Caki2 (cell line): ENCODE data around the gene RASGRP2. TPM values are rescaled to one million over a fixed set of nuclear protein-coding genes. Genes with fewer than 3 reads are reported as not detected.

Source experiments
- DNase-seq: peaks from one replicate; pipeline ENCODE4 v3.0.0-alpha.2; 2015; ENCODE audit warnings: low read depth
- in situ Hi-C: cut with HindIII; loops from 2 replicates; pipeline ENCODE4 v1.10.0; 2016; ENCODE audit warnings: low sequenced_read_pairs, low pct_unique_long_range_greater_than_20kb, mixed read lengths
- total RNA-seq: library from RNA; depleted of rRNA; stranded (reverse); fragments of >200 nt; shearing (Covaris generic); gene quantifications from 2 replicates; pipeline ENCODE4 v1.2.3, GENCODE V29; 2014; ENCODE audit warnings: low replicate concordance

The RASGRP2 gene
- total RNA-seq, 1 experiment from 2014 or later, result not detected

DNA sequence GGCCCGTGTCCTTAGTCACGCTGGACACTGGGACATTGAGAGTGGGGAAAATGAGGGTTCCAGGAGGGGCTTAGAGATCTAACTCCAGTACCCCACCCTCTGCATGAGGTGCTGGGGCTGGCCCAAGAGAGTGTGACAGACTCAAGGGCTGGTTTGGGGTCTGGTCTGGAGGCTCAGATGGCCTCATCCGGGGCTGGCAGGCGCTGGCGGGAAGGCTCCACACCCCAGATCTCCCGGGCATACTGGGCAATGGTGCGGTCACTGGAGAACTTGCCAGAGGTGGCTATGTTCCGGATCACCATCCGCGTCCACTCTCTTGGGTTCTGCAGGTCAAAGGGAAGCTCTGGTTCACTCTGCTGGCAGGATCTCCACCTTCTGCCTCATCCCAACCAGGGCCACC lies 2.5 kb upstream of the RASGRP2 start:
- in situ Hi-C loops, result no loop called here
- DNase-seq, result no peak

DNA sequence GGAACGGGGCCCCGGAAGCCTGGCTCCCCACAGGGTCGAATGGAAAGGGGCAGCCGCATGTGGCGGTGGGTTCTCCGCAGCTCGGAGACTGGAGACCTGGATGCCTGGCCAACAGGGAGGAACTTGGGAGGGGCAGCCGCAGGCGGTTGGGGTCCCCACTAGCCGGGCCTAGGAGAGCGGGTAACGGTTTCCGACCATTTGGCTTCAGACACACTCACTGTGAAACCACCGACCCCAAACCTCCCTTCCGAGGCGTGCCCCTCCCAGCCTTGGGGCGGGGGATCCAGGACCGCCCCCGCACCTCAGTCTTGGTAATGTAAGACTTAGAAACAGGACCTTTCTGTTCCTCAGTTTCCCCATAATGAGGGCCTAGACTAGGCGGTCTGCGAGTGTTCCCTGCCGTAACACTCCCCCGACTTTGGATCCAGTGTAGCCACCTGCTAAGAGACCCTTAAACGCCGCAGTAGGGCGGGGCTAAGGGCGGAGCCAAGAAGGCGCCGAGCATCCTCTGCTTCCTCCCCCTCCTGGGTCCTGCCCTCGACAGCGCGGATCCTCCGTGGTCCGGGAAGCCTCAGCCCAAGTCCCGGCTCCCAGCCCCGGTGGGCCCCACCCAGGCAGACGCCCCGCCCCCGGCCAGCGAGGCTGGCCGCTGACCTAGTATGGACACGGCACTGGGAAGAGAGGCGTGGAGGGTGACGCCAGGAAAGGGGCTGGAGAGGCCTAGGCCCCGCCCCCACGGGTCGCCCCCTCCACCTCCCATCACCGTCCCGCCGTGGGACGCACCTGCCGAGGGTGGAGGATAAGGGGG lies 1.8 kb upstream of the RASGRP2 start:
- peak; percentile 61 for DNase-seq
- in situ Hi-C loops, result no loop called here

DNA sequence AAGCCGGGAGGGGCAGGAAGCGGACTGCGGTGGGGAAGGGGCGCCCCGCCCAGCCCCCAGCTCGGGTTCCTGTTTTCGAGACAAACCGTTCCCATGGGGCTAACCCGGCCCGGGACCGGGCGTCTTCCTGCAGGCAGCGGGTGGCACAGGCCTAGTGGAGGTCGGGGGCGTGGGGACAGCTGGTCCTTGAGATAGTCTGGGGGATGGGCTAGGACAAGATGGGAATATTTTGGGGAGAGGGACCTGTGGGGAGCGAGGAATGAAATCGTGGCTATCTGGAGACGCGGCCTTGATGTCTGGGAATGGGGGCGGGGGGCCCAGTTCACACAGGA lies 1.2 kb upstream of the RASGRP2 start:
- in situ Hi-C loops, result no loop called here
- DNase-seq, result no peak

DNA sequence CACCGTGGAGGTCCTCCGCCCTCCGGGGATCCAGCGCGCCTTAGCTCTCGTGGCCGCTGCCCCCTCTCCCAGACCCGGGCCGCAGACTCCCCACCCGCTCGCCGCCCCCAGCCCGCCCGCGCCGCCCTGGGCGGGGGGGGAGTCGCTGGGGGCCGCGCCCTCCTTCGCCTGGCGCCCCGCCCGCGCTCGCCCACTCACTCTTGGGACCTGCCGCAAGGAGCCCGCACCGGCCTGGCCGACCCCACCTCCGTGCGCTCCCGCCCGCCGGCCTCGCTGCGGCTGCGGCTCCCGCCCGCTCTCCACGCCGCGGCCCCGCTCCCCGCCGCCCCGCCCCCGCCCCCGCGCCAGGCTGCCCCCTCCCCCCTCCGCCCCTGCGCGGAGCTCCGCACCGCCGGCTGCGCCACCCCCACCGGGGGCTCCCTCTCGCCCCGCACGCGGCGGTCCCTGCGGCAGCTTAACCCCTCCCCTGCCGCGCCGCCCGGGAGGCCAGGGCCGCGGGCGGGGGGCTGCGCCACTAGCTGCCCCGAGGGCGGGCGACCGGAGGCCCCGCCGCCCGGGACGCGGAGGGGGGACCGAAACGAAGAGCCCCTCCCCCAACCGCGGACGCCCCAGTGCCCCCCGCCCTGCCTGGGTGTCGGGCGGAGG lies 724 bp upstream of the RASGRP2 start:
- no peak for DNase-seq
- in situ Hi-C loops, result no loop called here

DNA sequence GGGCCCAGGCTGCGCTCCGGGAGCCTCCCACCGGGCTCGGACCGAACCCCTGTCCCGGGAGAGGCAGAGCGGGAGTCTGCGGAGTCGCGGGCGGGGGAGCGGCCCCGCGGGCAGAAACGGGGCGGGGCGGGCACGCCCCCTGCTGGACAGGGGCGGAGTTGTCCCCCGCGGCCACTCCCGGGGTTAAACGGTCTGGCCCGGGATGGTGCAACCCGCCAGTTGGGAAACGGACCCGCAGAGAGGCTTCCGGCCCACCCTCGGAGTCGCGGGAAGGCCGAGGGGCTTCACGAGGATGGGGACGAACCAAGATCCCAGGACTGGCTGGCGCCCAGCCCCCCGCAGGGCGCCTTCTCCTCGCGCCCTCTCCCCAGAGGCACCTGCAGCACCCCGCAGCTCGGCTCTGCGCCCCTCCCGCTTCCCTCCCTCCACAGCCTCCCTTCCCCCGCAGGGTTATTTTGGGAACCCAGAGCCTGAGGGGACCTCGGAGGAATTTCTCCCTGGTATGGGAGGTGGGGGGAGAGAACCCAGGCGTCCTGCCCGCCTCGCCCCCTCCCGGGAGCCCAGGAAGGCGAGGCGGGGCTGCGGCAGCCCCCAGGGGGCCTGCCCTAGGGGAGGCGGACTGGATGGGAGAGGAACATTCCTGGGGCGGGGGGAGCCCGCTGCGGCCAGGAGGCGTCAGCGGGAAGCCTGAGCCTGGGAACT lies 902 bp downstream of the RASGRP2 start:
- in situ Hi-C loops, result no loop called here
- DNase-seq, result no peak

DNA sequence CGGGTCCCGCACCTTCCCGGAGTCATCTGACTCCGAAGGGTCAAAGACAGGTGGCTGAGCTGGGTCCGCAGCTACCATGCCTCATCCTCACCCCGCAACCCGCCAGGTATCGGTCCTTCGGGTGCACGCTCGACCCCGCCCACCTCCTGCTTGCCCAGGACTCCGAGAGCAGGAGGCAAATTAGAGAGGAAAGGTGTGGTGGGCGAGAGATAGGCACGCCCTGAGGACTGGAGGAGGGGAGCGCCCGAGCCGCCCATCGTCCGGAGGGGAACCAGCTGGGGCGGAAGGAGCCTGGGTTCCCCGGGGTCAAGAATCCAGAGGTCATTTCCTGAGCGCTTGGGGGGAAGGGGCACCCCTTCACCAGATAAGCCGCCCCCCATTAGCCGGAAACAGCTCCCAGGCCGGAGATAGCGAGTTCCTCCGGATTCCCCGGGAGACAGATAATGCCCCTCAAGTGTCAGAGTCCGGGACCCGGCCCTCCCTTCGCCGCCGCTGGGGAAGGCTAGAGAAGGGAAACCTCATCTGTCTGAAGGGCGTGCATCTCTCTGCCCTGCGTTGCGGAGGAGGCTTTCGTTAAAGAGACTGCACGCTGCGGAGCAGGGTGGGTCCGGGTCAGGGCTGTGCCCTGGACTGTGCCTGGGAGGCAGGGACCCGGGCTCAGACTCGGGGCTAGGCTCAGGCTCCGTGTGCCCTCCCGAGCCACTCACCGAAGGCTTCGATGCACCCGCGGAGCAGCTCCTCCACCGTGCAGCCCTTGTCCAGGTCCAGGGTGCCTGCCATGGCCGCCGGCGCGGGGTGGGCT lies 1.7 kb downstream of the RASGRP2 start:
- DNase-seq, result no peak
- in situ Hi-C loops, result no loop called here

DNA sequence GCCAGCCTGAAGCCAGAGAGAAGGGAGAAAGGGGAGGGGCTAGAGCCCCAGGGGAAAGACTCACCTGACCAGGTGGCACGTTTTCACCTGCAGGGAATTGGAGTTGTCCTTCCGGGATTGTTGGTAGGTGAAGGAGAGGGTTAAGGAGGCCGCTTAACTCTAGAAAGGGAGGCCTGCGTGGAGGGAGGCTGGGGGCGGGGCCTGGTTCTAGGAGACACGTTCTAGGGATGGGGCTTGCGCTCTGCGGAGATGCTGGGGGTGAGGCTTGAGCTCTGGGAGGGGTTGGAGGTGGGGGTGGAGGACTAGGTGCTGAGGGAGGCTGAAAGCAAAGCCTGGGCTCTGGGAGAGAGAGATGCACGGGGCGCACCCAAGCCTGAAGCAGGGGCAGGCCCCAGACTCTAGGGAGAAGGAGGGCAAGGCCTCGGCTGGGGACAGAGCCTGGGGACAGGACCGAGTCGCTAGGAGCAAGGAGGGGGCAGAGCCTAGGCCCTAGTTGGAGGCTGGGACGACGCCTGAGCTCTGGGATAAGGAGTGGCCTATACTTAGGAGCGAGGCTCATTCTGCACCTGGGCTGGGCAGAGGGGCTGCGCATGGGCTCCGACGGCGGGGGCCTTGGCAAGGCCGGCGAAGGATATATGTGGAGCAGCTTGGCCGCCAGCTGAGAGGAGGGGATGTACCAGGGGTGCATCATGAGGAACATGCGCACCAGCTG lies 2.4 kb downstream of the RASGRP2 start:
- in situ Hi-C loops, result no loop called here
- DNase-seq, result no peak

DNA sequence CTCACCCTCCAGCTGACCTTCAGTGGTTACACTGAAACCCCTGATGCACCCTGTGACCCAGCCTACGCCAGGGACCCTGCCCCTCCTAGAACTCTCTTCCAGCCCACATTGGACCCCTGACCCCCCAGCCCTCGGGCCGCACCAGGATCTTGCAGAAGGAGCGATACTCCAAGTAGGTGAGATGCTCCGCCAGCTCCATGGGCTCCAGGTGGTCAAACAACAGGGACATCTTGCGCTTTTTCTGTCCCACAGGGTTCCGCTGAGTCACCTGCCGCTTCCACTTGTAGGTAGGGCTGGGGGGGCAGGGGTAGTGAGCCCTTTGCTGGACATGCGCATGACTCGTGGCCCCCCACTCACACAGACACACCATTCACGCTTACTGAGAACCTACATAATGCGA lies 4.1 kb downstream of the RASGRP2 start:
- in situ Hi-C loops, result no loop called here
- no peak for DNase-seq

DNA sequence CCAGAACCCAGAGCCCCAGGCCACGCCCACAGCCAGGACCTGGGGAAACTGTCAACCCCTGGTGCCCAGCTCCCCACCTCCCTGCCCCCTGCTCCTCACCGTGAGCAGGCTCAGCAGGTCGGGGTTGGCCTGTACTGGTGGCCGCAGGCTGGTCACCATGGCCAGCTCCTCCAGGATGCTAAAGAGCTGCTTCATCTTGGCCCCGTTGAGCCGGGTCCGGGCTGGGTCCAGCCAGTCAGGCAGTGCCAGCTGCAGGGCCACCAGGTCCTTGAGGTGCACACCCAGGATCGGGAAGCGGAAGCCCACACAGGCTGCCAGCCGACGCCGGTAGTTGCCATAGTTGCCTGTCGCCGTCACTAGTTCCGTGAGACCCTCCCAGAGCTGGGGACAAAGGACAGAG lies 7.3 kb downstream of the RASGRP2 start:
- in situ Hi-C loops, result no loop called here

DNA sequence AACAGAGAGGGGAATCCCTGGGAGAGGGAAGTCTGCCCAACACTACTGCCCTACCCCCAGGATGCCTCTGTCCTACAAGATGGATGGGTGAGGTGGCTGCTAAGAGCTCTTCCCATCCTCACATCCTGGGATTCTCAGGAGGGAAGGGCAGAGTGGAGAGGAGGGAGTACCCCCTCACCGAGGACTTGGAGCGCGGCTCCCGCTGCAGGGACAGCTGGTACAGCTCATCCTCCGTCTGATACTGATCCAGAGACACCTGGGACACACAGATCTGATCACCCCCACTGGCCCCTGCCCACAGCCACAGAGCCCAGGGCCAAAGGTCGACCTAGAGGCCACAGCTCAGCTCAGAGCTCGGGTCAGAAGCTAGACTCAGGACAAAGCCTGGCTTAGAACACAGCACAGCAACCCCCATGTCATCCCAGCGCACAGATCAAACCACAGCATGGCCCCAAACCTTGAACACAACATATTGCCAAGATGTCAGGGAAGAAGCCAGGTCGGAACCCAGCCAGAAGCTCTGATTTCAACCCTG lies 8.2 kb downstream of the RASGRP2 start:
- in situ Hi-C loops, result no loop called here
- no peak for DNase-seq

More for the DNA sequence above, 7.3 kb downstream of the RASGRP2 start:
- DNase-seq, result no peak

DNA sequence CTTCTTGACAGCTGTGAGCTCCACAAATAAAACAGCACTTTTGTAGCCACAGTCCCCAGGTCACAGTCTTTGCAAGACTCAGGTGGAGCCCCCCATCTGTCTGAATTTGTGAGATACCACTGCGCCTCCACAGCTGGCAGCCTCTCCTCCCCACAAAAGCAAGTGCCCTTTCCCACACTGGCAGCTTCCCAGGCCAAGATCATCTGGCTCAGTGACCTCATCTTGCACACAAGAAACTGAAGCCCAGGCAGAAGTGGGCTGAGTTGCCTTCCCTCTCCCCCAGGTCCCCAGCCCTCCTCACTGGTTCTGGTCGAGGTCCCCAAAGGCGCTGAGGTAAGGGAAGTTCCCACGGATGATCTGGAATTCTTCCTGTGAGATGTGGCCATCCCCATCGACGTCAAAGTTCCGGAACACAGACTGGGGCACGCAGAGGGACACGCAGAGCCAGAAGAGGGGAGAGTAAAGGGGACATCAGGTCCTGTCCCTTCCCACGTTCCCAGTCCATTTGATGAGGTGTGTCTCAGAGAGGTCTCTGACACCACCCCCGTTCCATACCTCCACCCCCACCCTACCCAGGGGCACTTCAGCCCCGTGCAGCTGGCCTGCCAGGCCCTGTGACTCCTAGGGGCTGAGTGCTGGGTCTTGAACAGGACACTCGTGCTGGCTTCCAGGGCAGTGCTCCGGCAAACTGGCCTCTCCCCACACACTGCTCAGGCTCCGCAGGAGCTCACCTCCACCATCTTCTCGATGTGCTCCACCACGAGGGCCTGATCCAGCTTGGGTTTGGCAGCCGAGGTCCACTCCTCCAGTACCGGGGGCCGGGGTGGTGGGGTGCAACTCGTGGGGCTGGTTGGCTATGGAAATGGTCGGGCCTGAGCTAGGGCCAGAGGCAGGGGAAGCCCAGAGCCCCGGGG lies 8.9 kb downstream of the RASGRP2 start:
- in situ Hi-C loops, result no loop called here
- no peak for DNase-seq

DNA sequence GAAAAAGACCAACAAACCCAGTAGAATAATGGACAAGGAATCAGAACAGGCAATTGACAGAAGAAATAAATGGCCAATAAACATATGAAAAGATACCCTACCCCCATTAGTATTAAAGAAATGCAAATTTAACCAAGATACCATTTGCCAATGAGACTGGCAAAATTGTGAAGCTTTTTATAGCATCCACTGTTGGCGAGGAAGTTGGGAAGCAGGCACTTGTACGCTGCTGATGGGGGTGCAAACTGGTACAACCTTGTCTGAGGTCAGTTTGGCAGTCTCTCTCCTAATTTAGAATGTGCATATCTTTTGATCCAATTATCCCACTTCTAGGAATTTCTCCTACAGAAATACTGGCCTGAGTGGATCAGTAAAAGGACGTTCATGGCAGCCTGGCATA lies 12.3 kb downstream of the RASGRP2 start:
- DNase-seq, result no peak
- in situ Hi-C loops, result no loop called here

DNA sequence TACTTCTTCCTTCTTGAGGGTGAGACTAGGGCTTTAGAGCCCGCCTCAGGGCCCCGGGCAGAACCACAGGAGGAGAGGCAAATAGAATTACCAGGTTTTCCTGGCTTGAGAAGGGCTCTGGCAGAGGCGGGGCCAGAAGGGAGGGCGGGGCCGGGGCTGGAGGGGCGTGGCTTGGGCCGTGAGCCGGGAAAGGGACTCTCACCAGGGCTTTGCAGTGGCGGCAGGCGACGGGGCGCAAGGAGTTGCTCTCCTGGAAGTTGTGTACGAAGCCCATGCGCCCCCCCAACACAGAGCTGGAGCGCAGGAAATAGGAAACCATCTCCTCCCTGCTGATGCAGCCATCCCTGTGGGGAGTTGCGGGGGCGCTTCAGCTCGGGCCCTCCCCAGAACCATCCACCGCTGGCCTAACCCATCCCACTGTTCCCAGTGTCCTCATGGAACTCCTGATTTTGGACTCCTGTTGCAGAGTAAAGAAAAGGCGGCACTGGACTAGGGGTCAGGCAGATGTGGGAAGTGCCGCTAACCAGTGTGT lies 14.0 kb downstream of the RASGRP2 start:
- in situ Hi-C loops, result no loop called here
- peak; percentile 25 for DNase-seq

DNA sequence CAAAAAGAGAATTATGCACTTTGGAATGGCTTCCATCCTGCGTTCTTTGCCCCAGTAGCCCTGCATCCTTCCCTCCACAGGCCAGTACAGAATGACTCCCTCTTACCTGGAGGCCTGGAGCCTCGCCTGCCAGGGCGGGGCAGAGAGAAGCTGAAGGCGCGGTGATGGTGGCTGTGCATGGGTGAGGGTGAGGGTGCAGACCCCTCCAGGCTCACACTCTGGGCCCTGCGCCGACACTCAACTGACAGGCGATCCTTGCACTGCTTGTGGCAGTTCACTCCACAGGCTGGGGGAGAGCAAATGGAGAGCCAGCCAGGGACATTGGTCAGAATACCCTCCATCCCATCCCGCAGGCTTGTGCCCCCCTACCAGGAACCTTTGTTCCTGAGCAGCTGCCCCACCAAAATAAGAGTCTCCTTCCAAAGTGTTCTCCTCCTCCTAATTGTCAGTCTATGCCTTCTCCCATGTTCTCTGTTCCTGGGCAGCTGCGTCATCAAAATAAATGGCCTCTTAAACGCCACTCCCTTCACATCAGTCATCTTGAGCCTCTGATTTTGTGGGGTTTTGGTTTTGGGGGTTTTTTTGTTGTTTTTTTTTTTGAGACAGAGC lies 15.1 kb downstream of the RASGRP2 start:
- in situ Hi-C loops, result no loop called here

DNA sequence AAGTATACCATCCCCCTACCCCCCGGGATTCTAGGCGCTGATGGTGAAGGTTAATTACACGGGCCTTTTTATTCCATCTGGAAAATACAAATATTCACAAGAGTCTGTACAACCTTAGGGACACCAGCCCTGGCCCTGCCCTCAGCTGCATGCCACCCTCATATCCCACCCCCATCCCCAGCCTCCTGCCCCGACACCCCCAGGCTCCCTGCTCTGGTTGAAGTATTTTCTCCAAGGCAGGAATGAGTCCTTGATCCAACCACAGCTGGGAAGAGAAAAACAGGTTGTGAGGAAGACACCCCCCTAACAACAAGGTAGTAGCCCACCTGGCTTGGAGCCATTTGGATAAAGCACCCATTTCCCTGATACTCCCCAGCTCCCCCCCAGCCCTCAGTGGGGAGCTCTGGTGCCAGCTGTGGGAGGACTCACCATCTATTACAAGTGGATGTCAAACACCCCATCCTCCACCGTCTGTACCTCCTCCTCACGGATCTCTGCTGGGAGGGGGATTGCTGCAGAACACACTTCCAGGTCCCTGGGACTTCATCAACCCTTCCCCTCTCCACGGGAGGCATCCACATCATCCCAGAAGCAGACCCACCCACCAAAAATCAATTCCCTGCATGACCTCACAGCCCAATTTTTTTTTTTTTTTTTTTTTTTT lies 16.9 kb downstream of the RASGRP2 start:
- in situ Hi-C loops, result no loop called here

More for the DNA sequence above, 15.1 kb downstream of the RASGRP2 start:
- no peak for DNase-seq

DNA sequence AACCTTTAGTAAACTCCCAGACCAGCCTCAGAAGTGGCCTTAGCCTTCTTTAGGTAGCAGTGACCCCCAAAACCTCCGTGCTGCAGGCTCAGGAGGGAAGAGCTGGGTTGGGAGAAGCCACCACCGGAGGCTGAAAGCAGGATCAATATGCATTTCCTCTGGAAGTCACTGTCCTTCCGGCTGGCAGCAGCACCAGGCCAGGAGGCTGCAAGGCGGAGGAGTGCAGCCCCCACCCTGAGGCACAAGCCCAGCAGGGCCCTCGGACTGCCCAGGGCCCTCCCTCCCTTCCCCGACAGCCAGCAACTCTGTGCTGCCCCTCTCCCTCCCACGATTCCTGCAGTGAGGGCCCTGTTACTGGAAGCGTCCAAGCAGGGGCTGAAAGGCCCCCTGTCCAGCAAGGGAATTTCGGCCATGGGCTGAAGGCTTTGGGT lies 17.7 kb downstream of the RASGRP2 start:
- DNase-seq, result no peak
- in situ Hi-C loops, result no loop called here

More for the DNA sequence above, 16.9 kb downstream of the RASGRP2 start:
- DNase-seq, result no peak
